ENCODE data around the gene REX1BD. TPM values are rescaled to one million over a fixed set of nuclear protein-coding genes. Genes with fewer than 3 reads are reported as not detected.

Gene REX1BD
- polyA plus RNA-seq, 3 donors = 22.0 to 24.5 (median 22.3) TPM

DNA sequence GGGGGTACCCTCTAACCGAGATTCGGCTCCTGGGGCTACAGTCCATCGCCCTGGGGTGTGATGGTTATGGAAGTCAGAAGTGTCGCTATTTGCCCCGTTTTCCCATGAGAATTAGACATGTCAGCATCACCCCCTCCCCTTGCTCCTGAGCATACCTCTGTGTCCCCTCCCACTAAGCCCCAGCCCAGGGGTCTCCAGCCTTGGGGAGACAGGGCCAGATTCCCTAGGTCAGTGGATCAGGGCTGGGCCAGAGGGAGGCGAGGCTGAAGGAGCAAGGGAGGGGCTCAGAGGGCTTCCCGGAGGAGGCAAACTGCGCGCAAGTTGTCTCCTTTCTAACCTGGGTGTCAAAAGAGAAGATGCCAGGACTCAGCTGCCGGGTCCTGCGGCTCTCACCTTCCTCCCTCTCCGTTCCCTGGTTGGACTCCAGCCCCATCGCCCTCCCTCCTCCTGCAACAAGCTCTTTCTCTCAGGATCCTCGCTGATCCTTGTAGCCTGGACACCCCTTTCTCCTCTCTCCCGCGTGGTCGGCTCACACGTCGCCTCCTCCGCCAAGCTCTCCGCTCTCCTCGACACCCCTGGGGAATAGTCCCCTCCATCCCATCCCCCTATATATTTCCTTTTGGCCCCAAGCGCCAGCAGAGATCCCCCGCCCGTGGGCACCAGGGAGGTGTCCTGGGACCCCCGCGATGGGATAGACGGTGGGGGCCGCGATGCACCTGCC is 23.6 kb downstream of the REX1BD start:
- no peak for DNase-seq (ENCODE audit: low read depth in 3 of 3, low spot score in 2 of 3)

DNA sequence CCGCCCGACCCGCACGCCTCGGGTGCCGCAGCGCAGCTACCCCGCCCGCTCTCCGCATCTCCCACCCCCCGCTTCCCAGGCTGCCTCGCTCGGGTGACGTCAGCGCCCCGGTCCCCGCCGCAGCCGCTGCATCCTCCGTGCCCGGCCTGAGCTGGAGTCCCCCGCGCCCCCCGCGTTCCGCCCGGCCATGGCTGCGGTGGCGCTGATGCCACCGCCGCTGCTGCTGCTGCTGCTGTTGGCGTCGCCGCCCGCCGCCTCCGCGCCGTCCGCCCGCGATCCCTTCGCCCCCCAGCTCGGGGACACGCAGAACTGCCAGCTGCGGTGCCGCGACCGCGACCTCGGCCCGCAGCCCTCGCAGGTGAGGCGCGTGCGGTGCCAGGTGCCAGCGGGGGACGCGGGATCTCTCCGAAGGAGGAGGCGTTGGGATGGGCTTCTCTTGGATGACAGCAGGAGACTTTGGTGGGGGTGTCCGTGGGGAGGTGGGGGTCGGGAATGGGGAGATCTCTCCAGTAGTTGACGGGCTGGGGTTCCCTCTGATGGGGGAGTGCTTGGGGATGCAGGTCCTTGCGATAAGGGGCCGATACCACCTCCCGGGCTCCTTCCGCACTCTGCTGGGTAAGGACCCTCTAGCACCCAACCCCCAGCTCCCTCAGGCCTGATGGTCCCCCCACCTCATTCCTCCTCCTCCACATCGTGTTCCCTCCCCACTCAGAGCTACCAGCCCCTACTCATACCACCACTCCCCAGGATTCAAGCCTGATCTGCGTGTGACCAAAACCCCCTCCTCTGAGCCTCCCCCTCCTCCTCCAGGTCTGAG is 24.4 kb downstream of the REX1BD start, which contains the start of gene TMEM59L:
TSS of gene TMEM59L (plus strand) at position 99 of the 817 bp plus-strand sequence. CDS start at position 188, 89 bp downstream.
- no peak for DNase-seq (ENCODE audit: low read depth in 3 of 3, low spot score in 2 of 3)

GRCh38 chr19:18613589-18614234 is 25.1 kb downstream of the REX1BD start:
- DNase-seq (ENCODE audit: low read depth in 3 of 3, low spot score in 2 of 3) = no peak

- no peak for DNase-seq (ENCODE audit: low read depth in 3 of 3, low spot score in 2 of 3)
Measured at GRCh38 chr19:18616023-18616422, 27.4 kb downstream of the REX1BD start.

DNA sequence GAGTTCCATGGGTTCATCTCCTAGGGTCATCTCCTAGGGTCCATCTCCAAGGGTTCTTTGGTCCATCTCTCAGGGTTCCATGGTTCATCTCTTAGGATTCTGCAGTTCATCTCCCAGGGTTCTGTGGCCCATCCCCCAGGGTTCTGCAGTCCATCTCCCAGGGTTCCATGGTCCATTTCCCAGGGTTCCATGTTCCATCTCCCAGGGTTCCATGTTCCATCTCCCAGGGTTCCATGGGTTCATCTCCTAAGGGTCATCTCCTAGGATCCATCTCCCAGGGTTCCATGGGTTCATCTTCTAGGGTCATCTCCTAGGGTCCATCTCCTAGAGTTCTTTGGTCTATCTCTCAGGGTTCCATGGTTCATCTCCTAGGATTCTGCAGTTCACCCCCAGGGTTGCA is 29.0 kb downstream of the REX1BD start:
- no peak for DNase-seq (ENCODE audit: low read depth in 3 of 3, low spot score in 2 of 3)

DNA sequence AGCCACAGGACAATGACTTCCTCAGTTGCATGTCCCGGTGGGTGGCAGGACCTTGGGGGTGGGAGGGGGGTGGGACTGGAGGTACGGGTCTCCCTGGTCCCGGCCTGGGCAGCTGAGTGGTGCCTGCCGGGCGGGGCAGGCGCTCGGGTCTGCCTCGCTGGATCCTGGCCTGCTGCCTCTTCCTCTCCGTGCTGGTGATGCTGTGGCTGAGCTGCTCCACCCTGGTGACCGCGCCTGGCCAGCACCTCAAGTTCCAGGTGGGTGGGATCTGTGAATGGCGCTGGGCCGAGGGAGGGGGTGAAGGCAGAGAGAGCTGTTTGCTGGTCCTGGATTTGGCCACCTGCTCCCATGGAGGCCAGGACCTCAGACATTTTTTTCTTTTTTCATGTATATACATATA is 29.6 kb downstream of the REX1BD start:
- DNase-seq (ENCODE audit: low read depth in 3 of 3, low spot score in 2 of 3) = no peak

DNA sequence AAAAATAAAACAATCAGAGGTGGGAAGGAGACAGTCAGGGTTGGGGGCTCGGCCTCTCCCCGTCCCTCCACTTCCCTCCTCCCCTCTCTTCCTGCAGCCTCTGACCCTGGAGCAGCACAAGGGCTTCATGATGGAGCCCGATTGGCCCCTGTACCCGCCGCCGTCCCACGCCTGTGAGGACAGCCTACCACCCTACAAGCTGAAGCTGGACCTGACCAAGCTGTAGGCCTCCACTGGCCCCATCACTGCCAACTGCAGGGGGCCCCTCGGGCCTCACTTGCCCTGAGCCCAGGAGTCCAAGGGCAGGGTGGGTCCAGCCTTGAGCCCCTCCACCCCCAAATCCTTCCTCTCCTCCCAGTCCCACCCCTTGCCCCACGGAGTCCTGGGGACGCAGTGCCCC is 31.7 kb downstream of the REX1BD start:
- DNase-seq (ENCODE audit: low read depth in 3 of 3, low spot score in 2 of 3) = no peak

- DNase-seq (ENCODE audit: low read depth in 3 of 3, low spot score in 2 of 3) = no peak
Measured at GRCh38 chr19:18620902-18621301, 32.3 kb downstream of the REX1BD start.

DNA sequence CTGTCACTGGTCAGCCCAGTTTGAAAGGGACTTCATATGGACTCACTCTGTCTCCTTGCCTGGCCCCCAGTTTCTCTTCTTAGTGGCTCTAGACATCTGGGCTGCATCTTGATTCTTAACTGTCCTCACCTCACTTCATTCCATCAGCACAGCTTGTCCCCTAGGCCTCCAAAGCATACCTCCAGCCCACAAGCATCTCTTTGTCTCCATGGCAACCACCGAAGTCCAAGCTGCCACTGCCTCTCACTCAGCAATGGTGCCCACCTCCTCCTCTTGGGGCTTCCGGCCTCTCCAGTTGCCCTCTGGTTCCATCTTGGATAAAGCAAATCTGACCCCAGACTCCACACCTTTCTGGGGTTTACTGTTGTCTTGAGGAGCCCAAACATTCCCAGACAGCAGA is 38.3 kb downstream of the REX1BD start:
- DNase-seq (ENCODE audit: low read depth in 3 of 3, low spot score in 2 of 3) = no peak

- DNase-seq (ENCODE audit: low read depth in 3 of 3, low spot score in 2 of 3) = no peak
Measured at GRCh38 chr19:18629166-18630088, 40.8 kb downstream of the REX1BD start.

- no peak for DNase-seq (ENCODE audit: low read depth in 3 of 3, low spot score in 2 of 3)
Measured at GRCh38 chr19:18633321-18633720, 44.7 kb downstream of the REX1BD start.

- no peak for DNase-seq (ENCODE audit: low read depth in 3 of 3, low spot score in 2 of 3)
Measured at GRCh38 chr19:18634612-18635297, 46.2 kb downstream of the REX1BD start.

GRCh38 chr19:18635831-18636182 is 47.2 kb downstream of the REX1BD start:
- no peak for DNase-seq (ENCODE audit: low read depth in 3 of 3, low spot score in 2 of 3)

DNA sequence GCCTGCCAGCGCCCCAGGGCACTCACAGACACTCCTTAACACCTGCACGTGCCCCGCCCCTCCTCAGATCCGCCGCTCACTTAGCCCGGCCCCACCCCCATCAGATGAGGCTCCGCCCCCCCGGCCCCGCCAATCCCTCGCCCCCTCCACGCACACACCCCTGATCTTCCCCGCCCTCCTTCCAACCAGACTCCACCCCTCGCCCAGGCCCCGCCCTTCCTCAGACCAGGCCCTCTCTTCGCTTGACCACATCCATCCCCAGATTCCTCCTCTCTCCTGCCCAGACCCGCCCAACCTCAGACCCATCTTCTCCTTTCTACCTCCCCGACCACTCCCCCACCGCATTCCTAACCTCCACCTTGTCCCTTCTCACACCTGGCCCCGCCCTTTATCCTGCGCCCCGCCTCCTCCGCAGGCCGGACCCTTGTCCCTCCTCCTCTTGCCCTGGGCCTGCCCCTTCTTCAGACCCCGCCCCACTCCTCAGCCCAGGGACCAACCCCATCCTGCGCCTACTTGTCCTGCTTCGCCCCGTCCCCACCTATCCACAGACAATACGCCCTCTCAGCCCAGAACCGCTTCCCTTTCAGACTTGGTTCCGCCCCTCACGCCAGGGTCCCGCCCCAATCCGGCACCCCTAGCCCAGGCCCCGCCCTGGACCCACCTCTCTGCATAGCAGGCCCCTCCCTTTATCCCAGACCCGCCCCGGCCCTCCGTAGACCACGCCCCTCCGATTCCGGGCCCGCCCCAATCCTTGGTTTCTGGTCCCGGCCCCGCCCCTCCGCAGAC is 47.8 kb downstream of the REX1BD start:
- peak in 2 of 3 donors; percentile 80 to 85 for DNase-seq (ENCODE audit: low read depth in 3 of 3, low spot score in 2 of 3)

DNA sequence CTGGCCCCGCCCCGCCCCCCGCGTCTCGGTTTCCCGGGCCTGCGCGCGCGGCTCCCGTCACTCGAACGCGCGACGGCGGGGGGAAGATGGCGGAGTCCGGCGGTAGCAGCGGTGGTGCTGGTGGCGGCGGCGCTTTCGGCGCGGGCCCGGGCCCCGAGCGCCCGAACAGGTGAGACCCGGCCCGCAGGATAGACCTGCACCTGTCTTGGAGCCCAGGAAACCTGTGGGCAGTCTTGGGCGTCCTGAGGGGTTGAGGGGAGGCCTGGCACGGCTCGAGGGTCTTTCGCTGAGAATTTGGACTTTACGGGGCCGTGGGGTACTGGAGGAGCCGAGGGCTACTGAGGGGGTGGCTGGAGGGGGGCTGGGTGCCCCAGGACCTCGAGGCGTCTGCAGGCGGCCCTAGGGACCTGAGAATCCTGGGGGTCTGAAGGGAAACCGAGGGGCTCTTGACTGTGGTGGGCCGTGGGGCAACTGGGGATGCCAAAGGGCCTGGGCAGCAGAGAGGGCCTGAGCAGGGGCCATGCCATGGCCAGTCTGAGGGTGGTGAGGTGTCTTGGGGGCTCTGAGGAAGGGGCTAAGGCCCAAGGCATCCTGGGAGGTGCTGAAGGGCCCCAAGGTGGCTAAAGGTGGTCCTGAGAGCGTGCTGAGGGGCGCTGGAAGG is 48.5 kb downstream of the REX1BD start, which contains the start of gene KLHL26:
TSS of gene KLHL26 (plus strand) at position 60 of the 661 bp plus-strand sequence. CDS start at position 87, 27 bp downstream.
- no peak for DNase-seq (ENCODE audit: low read depth in 3 of 3, low spot score in 2 of 3)

DNA sequence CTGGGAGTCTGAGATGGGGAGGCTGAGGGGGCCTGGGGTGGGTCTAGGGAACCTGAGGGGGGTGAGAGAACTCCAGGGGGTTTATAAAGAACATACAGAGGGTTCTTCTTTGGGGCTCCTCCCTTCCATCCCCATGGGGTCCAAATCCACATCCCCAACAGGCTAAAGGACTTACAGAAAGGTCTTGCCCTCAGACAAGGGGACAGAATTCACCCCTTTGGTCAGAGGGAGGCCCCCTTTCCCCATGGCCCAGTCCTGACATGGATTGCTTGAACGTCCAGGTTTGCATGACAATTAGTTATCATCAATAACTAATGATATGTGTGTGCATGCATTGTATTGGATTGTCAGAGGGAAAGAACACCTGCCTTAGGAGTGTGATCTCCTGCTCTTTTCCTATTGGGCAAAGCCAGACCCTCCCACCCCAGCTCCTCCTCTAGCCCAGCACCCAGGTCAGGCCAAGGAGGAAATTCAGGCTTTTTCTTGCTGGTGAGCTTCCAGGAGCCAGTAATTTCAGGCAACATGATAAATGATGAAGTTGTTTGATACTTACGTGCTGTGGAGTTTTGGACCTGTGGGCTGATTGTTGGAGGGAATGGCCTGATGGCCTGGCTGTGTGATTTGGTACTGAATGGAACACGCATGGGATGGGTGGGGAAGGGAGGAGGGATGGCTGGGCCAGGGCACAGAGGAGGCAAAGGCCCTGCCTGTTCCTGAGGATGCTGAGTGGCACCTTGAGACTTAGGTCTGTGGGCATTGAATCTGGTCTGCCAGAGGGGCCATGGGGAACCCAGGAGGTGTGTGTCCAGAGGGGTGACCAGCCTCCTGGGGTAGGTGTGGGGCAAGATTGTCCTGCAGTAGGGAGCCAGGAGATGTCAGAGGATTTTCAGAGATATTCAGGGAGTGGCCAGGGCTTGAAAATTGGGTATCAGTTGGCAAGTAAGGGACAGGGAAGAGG is 49.4 kb downstream of the REX1BD start:
- no peak for DNase-seq (ENCODE audit: low read depth in 3 of 3, low spot score in 2 of 3)

DNA sequence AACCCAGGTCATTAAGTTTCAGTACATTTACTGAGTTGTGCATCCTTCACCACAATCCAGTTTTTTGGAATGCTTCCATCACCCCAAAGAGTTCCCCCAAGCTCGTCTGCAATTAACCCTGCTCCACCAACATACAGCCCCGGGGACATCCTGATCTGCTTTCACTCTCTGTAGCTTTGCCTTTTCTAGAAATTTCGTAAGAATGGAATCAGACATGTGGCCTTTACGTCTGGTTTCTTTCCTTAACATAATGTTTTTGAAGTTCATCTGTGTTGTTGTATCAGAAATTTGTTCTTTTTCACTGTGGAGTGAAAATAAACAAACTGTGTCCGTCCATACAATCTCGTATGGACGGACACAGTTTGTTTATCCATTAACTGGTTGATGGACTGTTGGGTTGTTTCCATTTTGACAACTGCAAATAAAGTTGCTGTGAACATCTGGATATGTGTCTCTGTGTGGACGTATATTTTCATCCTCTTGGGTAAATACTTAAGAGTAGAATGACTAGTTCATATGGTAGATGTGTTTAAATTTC is 51.2 kb downstream of the REX1BD start:
- no peak for DNase-seq (ENCODE audit: low read depth in 3 of 3, low spot score in 2 of 3)

Data from right renal cortex interstitium (tissue), 3 donors.